Measurements from ENCODE around the gene TRAPPC2.
"Not testable (repeated sequence)": the region's sequence is repeated elsewhere in the genome, so short reads cannot be mapped to it uniquely, and the experiment has no call there.

TRAPPC2 gene

GRCh38 chrX:13742397-13743176 lies 8.2 kb upstream of the TRAPPC2 start:
- Histone ChIP-seq H3K4me3 (ENCODE audit: low read depth, low read length) (no peak overlapping the region), H3K36me3 (ENCODE audit: control insufficient read depth, insufficient read depth, low read length) (peaks cover 7% of the 10 kb centered on the region), H3K9me3 (ENCODE audit: control insufficient read depth, insufficient read depth, low read length) (no peaks in the 10 kb centered on the region), H3K4me1 (ENCODE audit: control insufficient read depth, insufficient read depth, low read length) (peaks cover 3% of the 10 kb centered on the region), H3K27me3 (ENCODE audit: control insufficient read depth, insufficient read depth, low read length) (no peaks in the 10 kb centered on the region), H3K9ac (ENCODE audit: low read depth, low read length) (no peak overlapping the region)

GRCh38 chrX:13741695-13742094 lies 7.3 kb upstream of the TRAPPC2 start:
- H3K36me3 ChIP-seq (ENCODE audit: control insufficient read depth, insufficient read depth, low read length): peaks cover 7% of the 10 kb centered on the region
- H3K4me3 ChIP-seq (ENCODE audit: low read depth, low read length): no peak overlapping the region
- H3K4me1 ChIP-seq (ENCODE audit: control insufficient read depth, insufficient read depth, low read length): peaks cover 3% of the 10 kb centered on the region

GRCh38 chrX:13733506-13733905 lies 914 bp downstream of the TRAPPC2 start:
- Histone ChIP-seq H3K4me1 (ENCODE audit: control insufficient read depth, insufficient read depth, low read length) (peaks cover 8% of the 10 kb centered on the region), H3K27me3 (ENCODE audit: control insufficient read depth, insufficient read depth, low read length) (no peaks in the 10 kb centered on the region), H3K4me3 (ENCODE audit: low read depth, low read length) (peak overlapping the region; percentile 72), H3K9me3 (ENCODE audit: control insufficient read depth, insufficient read depth, low read length) (no peaks in the 10 kb centered on the region), H3K9ac (ENCODE audit: low read depth, low read length) (peak overlapping the region; percentile 62), H3K36me3 (ENCODE audit: control insufficient read depth, insufficient read depth, low read length) (no peaks in the 10 kb centered on the region)

More at GRCh38 chrX:13741695-13742094, 7.3 kb upstream of the TRAPPC2 start:
- H3K9ac ChIP-seq (ENCODE audit: low read depth, low read length): no peak overlapping the region
- no peaks in the 10 kb centered on the region for H3K27me3 ChIP-seq (ENCODE audit: control insufficient read depth, insufficient read depth, low read length)
- H3K9me3 ChIP-seq (ENCODE audit: control insufficient read depth, insufficient read depth, low read length): no peaks in the 10 kb centered on the region

- H3K9me3 ChIP-seq (ENCODE audit: control insufficient read depth, insufficient read depth, low read length): no peaks in the 10 kb centered on the region
- no peaks in the 10 kb centered on the region for H3K27me3 ChIP-seq (ENCODE audit: control insufficient read depth, insufficient read depth, low read length)
- no peaks in the 10 kb centered on the region for H3K36me3 ChIP-seq (ENCODE audit: control insufficient read depth, insufficient read depth, low read length)
- H3K4me3 ChIP-seq (ENCODE audit: low read depth, low read length): no peak overlapping the region
- no peak overlapping the region for H3K9ac ChIP-seq (ENCODE audit: low read depth, low read length)
- H3K4me1 ChIP-seq (ENCODE audit: control insufficient read depth, insufficient read depth, low read length): peaks cover 8% of the 10 kb centered on the region
Observed at GRCh38 chrX:13732246-13733067, 2.0 kb downstream of the TRAPPC2 start.

- not testable (repeated sequence) for H3K9ac ChIP-seq (ENCODE audit: low read depth, low read length); H3K4me1 ChIP-seq (ENCODE audit: control insufficient read depth, insufficient read depth, low read length); H3K27me3 ChIP-seq (ENCODE audit: control insufficient read depth, insufficient read depth, low read length); H3K9me3 ChIP-seq (ENCODE audit: control insufficient read depth, insufficient read depth, low read length); H3K4me3 ChIP-seq (ENCODE audit: low read depth, low read length); H3K36me3 ChIP-seq (ENCODE audit: control insufficient read depth, insufficient read depth, low read length)
Observed at GRCh38 chrX:13730523-13730922, 3.9 kb downstream of the TRAPPC2 start.

GRCh38 chrX:13726583-13726982 lies 7.8 kb downstream of the TRAPPC2 start:
- H3K27me3 ChIP-seq (ENCODE audit: control insufficient read depth, insufficient read depth, low read length); H3K9me3 ChIP-seq (ENCODE audit: control insufficient read depth, insufficient read depth, low read length); H3K9ac ChIP-seq (ENCODE audit: low read depth, low read length); H3K4me1 ChIP-seq (ENCODE audit: control insufficient read depth, insufficient read depth, low read length); H3K4me3 ChIP-seq (ENCODE audit: low read depth, low read length); H3K36me3 ChIP-seq (ENCODE audit: control insufficient read depth, insufficient read depth, low read length): not testable (repeated sequence)

- not testable (repeated sequence) for H3K36me3 ChIP-seq (ENCODE audit: control insufficient read depth, insufficient read depth, low read length); H3K4me1 ChIP-seq (ENCODE audit: control insufficient read depth, insufficient read depth, low read length); H3K9ac ChIP-seq (ENCODE audit: low read depth, low read length); H3K4me3 ChIP-seq (ENCODE audit: low read depth, low read length); H3K9me3 ChIP-seq (ENCODE audit: control insufficient read depth, insufficient read depth, low read length); H3K27me3 ChIP-seq (ENCODE audit: control insufficient read depth, insufficient read depth, low read length)
Observed at GRCh38 chrX:13724878-13725277, 9.5 kb downstream of the TRAPPC2 start.

- Histone ChIP-seq H3K36me3 (ENCODE audit: control insufficient read depth, insufficient read depth, low read length) (peaks cover 8% of the 10 kb centered on the region), H3K9me3 (ENCODE audit: control insufficient read depth, insufficient read depth, low read length) (no peaks in the 10 kb centered on the region), H3K4me1 (ENCODE audit: control insufficient read depth, insufficient read depth, low read length) (peaks cover 2% of the 10 kb centered on the region), H3K27me3 (ENCODE audit: control insufficient read depth, insufficient read depth, low read length) (no peaks in the 10 kb centered on the region), H3K4me3 (ENCODE audit: low read depth, low read length) (no peak overlapping the region), H3K9ac (ENCODE audit: low read depth, low read length) (no peak overlapping the region)
Observed at GRCh38 chrX:13721819-13722519, 12.5 kb downstream of the TRAPPC2 start.

GRCh38 chrX:13721371-13721770 lies 13.0 kb downstream of the TRAPPC2 start:
- no peaks in the 10 kb centered on the region for H3K27me3 ChIP-seq (ENCODE audit: control insufficient read depth, insufficient read depth, low read length)
- peaks cover 9% of the 10 kb centered on the region for H3K36me3 ChIP-seq (ENCODE audit: control insufficient read depth, insufficient read depth, low read length)
- no peaks in the 10 kb centered on the region for H3K9me3 ChIP-seq (ENCODE audit: control insufficient read depth, insufficient read depth, low read length)
- H3K9ac ChIP-seq (ENCODE audit: low read depth, low read length): no peak overlapping the region
- H3K4me1 ChIP-seq (ENCODE audit: control insufficient read depth, insufficient read depth, low read length): peaks cover 2% of the 10 kb centered on the region
- H3K4me3 ChIP-seq (ENCODE audit: low read depth, low read length): no peak overlapping the region

GRCh38 chrX:13719192-13719856 lies 15.1 kb downstream of the TRAPPC2 start:
- H3K36me3 ChIP-seq (ENCODE audit: control insufficient read depth, insufficient read depth, low read length): peaks cover 9% of the 10 kb centered on the region

GRCh38 chrX:13717700-13718472 lies 16.5 kb downstream of the TRAPPC2 start:
- Histone ChIP-seq H3K9me3 (ENCODE audit: control insufficient read depth, insufficient read depth, low read length) (no peaks in the 10 kb centered on the region), H3K9ac (ENCODE audit: low read depth, low read length) (no peak overlapping the region), H3K36me3 (ENCODE audit: control insufficient read depth, insufficient read depth, low read length) (peaks cover 9% of the 10 kb centered on the region), H3K27me3 (ENCODE audit: control insufficient read depth, insufficient read depth, low read length) (no peaks in the 10 kb centered on the region), H3K4me3 (ENCODE audit: low read depth, low read length) (no peak overlapping the region), H3K4me1 (ENCODE audit: control insufficient read depth, insufficient read depth, low read length) (no peaks in the 10 kb centered on the region)

More at GRCh38 chrX:13719192-13719856, 15.1 kb downstream of the TRAPPC2 start:
- Histone ChIP-seq H3K27me3 (ENCODE audit: control insufficient read depth, insufficient read depth, low read length) (no peaks in the 10 kb centered on the region), H3K4me1 (ENCODE audit: control insufficient read depth, insufficient read depth, low read length) (peaks cover under 1% of the 10 kb centered on the region), H3K4me3 (ENCODE audit: low read depth, low read length) (no peak overlapping the region), H3K9ac (ENCODE audit: low read depth, low read length) (no peak overlapping the region), H3K9me3 (ENCODE audit: control insufficient read depth, insufficient read depth, low read length) (no peaks in the 10 kb centered on the region)
